A549 (cell line): ENCODE measurements around the gene TMSB4X.
"Not testable (repeated sequence)": the region's sequence is repeated elsewhere in the genome, so short reads cannot be mapped to it uniquely, and the experiment has no call there.

ENCODE experiments used
- CTCF ChIP-seq: fragments of >200 bp; sonication (Bioruptor Twin); formaldehyde crosslinking; IDR thresholded peaks from 3 replicates; pipeline ENCODE4 v1.5.1; 2016
- HMGXB4 ChIP-seq: fragments of 250-450 bp; sonication (Bioruptor Pico); IDR thresholded peaks from 2 replicates; pipeline ENCODE4 v1.5.0; 2021; ENCODE audit warnings: mild to moderate bottlenecking, moderate library complexity, borderline replicate concordance
- PHF8 ChIP-seq: fragments of 200-600 bp; sonication (generic); IDR thresholded peaks from 2 replicates; pipeline ENCODE4 v1.6.1; 2016; ENCODE audit warnings: low read depth, mild to moderate bottlenecking, antibody characterized with exemption, moderate library complexity, borderline replicate concordance
- USF2 ChIP-seq: fragments of 450-650 bp; IDR thresholded peaks from 2 replicates; pipeline ENCODE4 v1.6.1; 2014; ENCODE audit warnings: antibody characterized with exemption

- not testable (repeated sequence) for TF ChIP-seq CTCF; PHF8; USF2; HMGXB4 (CRISPR knock-in tag)
Observed at GRCh38 chrX:12980039-12980438, 5.1 kb downstream of the TMSB4X start.
